HFFc6 (cell line): ENCODE measurements around the gene CYSLTR2. TPM values are rescaled to one million over a fixed set of nuclear protein-coding genes. Genes with fewer than 3 reads are reported as not detected.

ENCODE experiments used
- DNase-seq: peaks from one replicate; pipeline ENCODE4 v3.0.0-alpha.2; 2018
- H3K27ac Mint-ChIP-seq: 2 replicates; pipeline ENCODE4 v1.8.0; 2020; ENCODE audit warnings: mild to moderate bottlenecking, mixed read lengths
- H3K27me3 Mint-ChIP-seq: 2 replicates; pipeline ENCODE4 v1.8.0; 2021; ENCODE audit warnings: mild to moderate bottlenecking, moderate library complexity, mixed read lengths; ENCODE audit not compliant: insufficient read depth
- H3K36me3 Mint-ChIP-seq: 2 replicates; pipeline ENCODE4 v1.8.0; 2021; ENCODE audit warnings: low read depth, mixed read lengths
- H3K4me1 Mint-ChIP-seq: 2 replicates; pipeline ENCODE4 v1.8.0; 2020; ENCODE audit warnings: low read depth, mixed read lengths
- H3K4me3 Mint-ChIP-seq: 2 replicates; pipeline ENCODE4 v1.8.0; 2020; ENCODE audit warnings: mild to moderate bottlenecking, moderate library complexity, mixed read lengths
- H3K9me3 Mint-ChIP-seq: 2 replicates; pipeline ENCODE4 v1.8.0; 2020; ENCODE audit warnings: mild to moderate bottlenecking, mixed read lengths
- CTCF ChIP-seq: fragments of 200-600 bp; sonication (generic); IDR thresholded peaks from 2 replicates; pipeline ENCODE4 v1.5.0; 2021; ENCODE audit warnings: antibody characterized with exemption, mild to moderate bottlenecking
- total RNA-seq, 6 experiments: library from RNA; stranded (reverse); fragmentation: NEBNext Ultra II Directional; extraction: Animal tissue kit (Norgen Biotek cat#: 25700); gene quantifications; 2 replicates in 1 of 6; 3 replicates in 5 of 6; pipeline ENCODE4 v1.2.3, GENCODE V29; 2021

The CYSLTR2 gene
- total RNA-seq, 6 experiments from 2014 or later = not detected

GRCh38 chr13:48728876-48729275 lies 75.1 kb downstream of the CYSLTR2 start:
- Mint-ChIP-seq H3K27ac (no peak overlapping the region), H3K9me3 (no peaks in the 10 kb centered on the region), H3K4me1 (peaks cover 14% of the 10 kb centered on the region), H3K27me3 (peaks cover 24% of the 10 kb centered on the region), H3K36me3 (no peaks in the 10 kb centered on the region), H3K4me3 (no peak overlapping the region)
- no peak for DNase-seq
- no peak for TF ChIP-seq CTCF

GRCh38 chr13:48729856-48730255 lies 76.1 kb downstream of the CYSLTR2 start:
- Mint-ChIP-seq H3K4me3 (no peak overlapping the region), H3K27me3 (peaks cover 28% of the 10 kb centered on the region), H3K9me3 (no peaks in the 10 kb centered on the region), H3K4me1 (peaks cover 14% of the 10 kb centered on the region), H3K27ac (no peak overlapping the region), H3K36me3 (no peaks in the 10 kb centered on the region)
- no peak for TF ChIP-seq CTCF
- DNase-seq = no peak

GRCh38 chr13:48731001-48731658 lies 77.4 kb downstream of the CYSLTR2 start:
- Mint-ChIP-seq H3K27me3 (peaks cover 39% of the 10 kb centered on the region), H3K27ac (no peak overlapping the region), H3K4me3 (no peak overlapping the region), H3K36me3 (no peaks in the 10 kb centered on the region), H3K9me3 (no peaks in the 10 kb centered on the region), H3K4me1 (peaks cover 14% of the 10 kb centered on the region)
- DNase-seq = no peak
- no peak for TF ChIP-seq CTCF

GRCh38 chr13:48731957-48732569 lies 78.3 kb downstream of the CYSLTR2 start:
- TF ChIP-seq CTCF = peak; percentile 77
- H3K4me3 Mint-ChIP-seq = no peak overlapping the region

GRCh38 chr13:48733739-48734335 lies 80.1 kb downstream of the CYSLTR2 start:
- no peak for DNase-seq
- no peak overlapping the region for H3K4me3 Mint-ChIP-seq
- TF ChIP-seq CTCF = no peak

More at GRCh38 chr13:48731957-48732569, 78.3 kb downstream of the CYSLTR2 start:
- Mint-ChIP-seq H3K9me3 (no peaks in the 10 kb centered on the region), H3K27me3 (peaks cover 39% of the 10 kb centered on the region), H3K36me3 (no peaks in the 10 kb centered on the region), H3K27ac (no peak overlapping the region), H3K4me1 (peaks cover 14% of the 10 kb centered on the region)
- no peak for DNase-seq

More at GRCh38 chr13:48733739-48734335, 80.1 kb downstream of the CYSLTR2 start:
- H3K27ac Mint-ChIP-seq = no peak overlapping the region
- no peaks in the 10 kb centered on the region for H3K36me3 Mint-ChIP-seq
- no peaks in the 10 kb centered on the region for H3K9me3 Mint-ChIP-seq
- H3K27me3 Mint-ChIP-seq = peaks cover 48% of the 10 kb centered on the region
- peaks cover 14% of the 10 kb centered on the region for H3K4me1 Mint-ChIP-seq
